ENCODE data around the gene RHBDL3. TPM values are rescaled to one million over a fixed set of nuclear protein-coding genes. Genes with fewer than 3 reads are reported as not detected.

RHBDL3 gene
- total RNA-seq, 5 donors from 2014 or later (not counting 1 experiment from before 2014, with no cell fraction given), result 0.07 TPM; not detected in 4

- ATAC-seq (replicated peaks in 1 of 4), result no peak
- no peaks in the 10 kb centered on the region for H3K36me3 ChIP-seq (ENCODE audit: control insufficient read depth in 2 of 2, extremely low read depth in 1 of 2, insufficient read depth in 1 of 2, low read length in 1 of 2)
- DNase-seq, result no peak
- peaks cover 0 to 23% of the 10 kb centered on the region in 2 experiments for H3K4me1 ChIP-seq (ENCODE audit: control insufficient read depth in 1 of 2, extremely low read depth in 1 of 2, insufficient read depth in 2 of 2, low read length in 2 of 2)
- H3K4me3 Mint-ChIP-seq, result no peak overlapping the region
- H3K4me3 ChIP-seq (ENCODE audit: control insufficient read depth in 1 of 2, extremely low read depth in 1 of 2, low read length in 1 of 2), result no peak overlapping the region
- H3K27me3 ChIP-seq (replicated peaks in 1 of 2; ENCODE audit: control insufficient read depth in 2 of 2, extremely low read depth in 1 of 2, insufficient read depth in 2 of 2, low read length in 1 of 2), result peaks cover 20 to 69% of the 10 kb centered on the region in 2 experiments
- ChIA-PET POLR2A (no interaction called here), CTCF (no interaction called here)
- H3K27ac Mint-ChIP-seq, result no peak overlapping the region
- peaks cover 18 to 23% (median 21%) of the 10 kb centered on the region in 3 donors for H3K4me1 Mint-ChIP-seq
- H3K9me3 Mint-ChIP-seq, result no peaks in the 10 kb centered on the region
- peaks cover 33 to 68% of the 10 kb centered on the region in 2 donors for H3K27me3 Mint-ChIP-seq
- no peaks in the 10 kb centered on the region for H3K9me3 ChIP-seq
- H3K36me3 Mint-ChIP-seq, result no peaks in the 10 kb centered on the region
- 75% methylated on average over 10 of the region's 11 CpGs for WGBS (ENCODE audit: insufficient coverage)
- H3K27ac ChIP-seq (ENCODE audit: low read length), result no peak overlapping the region
Measured at GRCh38 chr17:32269377-32269776, 3.7 kb downstream of the RHBDL3 start.

GRCh38 chr17:32271844-32272243 lies 6.2 kb downstream of the RHBDL3 start:
- no peaks in the 10 kb centered on the region for H3K36me3 Mint-ChIP-seq

GRCh38 chr17:32274101-32274500 lies 8.5 kb downstream of the RHBDL3 start:
- CTCF ChIA-PET, result no interaction called here

More at GRCh38 chr17:32271844-32272243, 6.2 kb downstream of the RHBDL3 start:
- 95% methylated on average over 6 of the region's 8 CpGs for WGBS (ENCODE audit: insufficient coverage)
- Mint-ChIP-seq H3K27me3 (peaks cover 28 to 55% of the 10 kb centered on the region in 2 donors), H3K9me3 (no peaks in the 10 kb centered on the region), H3K4me3 (no peak overlapping the region), H3K27ac (no peak overlapping the region), H3K4me1 (peaks cover 10 to 16% (median 15%) of the 10 kb centered on the region in 3 donors)
- POLR2A ChIA-PET, result no interaction called here
- Histone ChIP-seq H3K4me3 (ENCODE audit: control insufficient read depth in 1 of 2, extremely low read depth in 1 of 2, low read length in 1 of 2) (no peak overlapping the region), H3K27ac (ENCODE audit: low read length) (no peak overlapping the region), H3K4me1 (ENCODE audit: control insufficient read depth in 1 of 2, extremely low read depth in 1 of 2, insufficient read depth in 2 of 2, low read length in 2 of 2) (peaks cover 0 to 12% of the 10 kb centered on the region in 2 experiments), H3K9me3 (no peaks in the 10 kb centered on the region), H3K36me3 (ENCODE audit: control insufficient read depth in 2 of 2, extremely low read depth in 1 of 2, insufficient read depth in 1 of 2, low read length in 1 of 2) (no peaks in the 10 kb centered on the region), H3K27me3 (replicated peaks in 1 of 2; ENCODE audit: control insufficient read depth in 2 of 2, extremely low read depth in 1 of 2, insufficient read depth in 2 of 2, low read length in 1 of 2) (peaks cover 15 to 66% of the 10 kb centered on the region in 2 experiments)
- DNase-seq, result no peak
- ATAC-seq (replicated peaks in 1 of 4), result no peak
- CTCF ChIA-PET, result no interaction called here

GRCh38 chr17:32274643-32275042 lies 9.0 kb downstream of the RHBDL3 start:
- no peak overlapping the region for H3K27ac Mint-ChIP-seq
- no peaks in the 10 kb centered on the region for H3K4me1 Mint-ChIP-seq
- Histone ChIP-seq H3K9me3 (no peaks in the 10 kb centered on the region), H3K36me3 (ENCODE audit: control insufficient read depth in 2 of 2, extremely low read depth in 1 of 2, insufficient read depth in 1 of 2, low read length in 1 of 2) (no peaks in the 10 kb centered on the region), H3K4me1 (ENCODE audit: control insufficient read depth in 1 of 2, extremely low read depth in 1 of 2, insufficient read depth in 2 of 2, low read length in 2 of 2) (no peaks in the 10 kb centered on the region), H3K27ac (ENCODE audit: low read length) (no peak overlapping the region), H3K27me3 (replicated peaks in 1 of 2; ENCODE audit: control insufficient read depth in 2 of 2, extremely low read depth in 1 of 2, insufficient read depth in 2 of 2, low read length in 1 of 2) (peaks cover 2 to 43% of the 10 kb centered on the region in 2 experiments), H3K4me3 (ENCODE audit: control insufficient read depth in 1 of 2, extremely low read depth in 1 of 2, low read length in 1 of 2) (no peak overlapping the region)
- 94% methylated on average over 4 of the region's 6 CpGs for WGBS (ENCODE audit: insufficient coverage)
- no peak overlapping the region for H3K4me3 Mint-ChIP-seq
- no peak for ATAC-seq (replicated peaks in 1 of 4)
- CTCF ChIA-PET, result no interaction called here
- H3K9me3 Mint-ChIP-seq, result no peaks in the 10 kb centered on the region
- no peaks in the 10 kb centered on the region for H3K36me3 Mint-ChIP-seq
- no peak for DNase-seq
- H3K27me3 Mint-ChIP-seq, result peaks cover 7 to 31% of the 10 kb centered on the region in 2 donors
- POLR2A ChIA-PET, result no interaction called here

More at GRCh38 chr17:32274101-32274500, 8.5 kb downstream of the RHBDL3 start:
- Mint-ChIP-seq H3K4me1 (no peaks in the 10 kb centered on the region), H3K9me3 (no peaks in the 10 kb centered on the region), H3K27ac (no peak overlapping the region), H3K4me3 (no peak overlapping the region), H3K27me3 (peaks cover 9 to 34% of the 10 kb centered on the region in 2 donors), H3K36me3 (no peaks in the 10 kb centered on the region)
- no peak for ATAC-seq (replicated peaks in 1 of 4)
- Histone ChIP-seq H3K4me3 (ENCODE audit: control insufficient read depth in 1 of 2, extremely low read depth in 1 of 2, low read length in 1 of 2) (no peak overlapping the region), H3K36me3 (ENCODE audit: control insufficient read depth in 2 of 2, extremely low read depth in 1 of 2, insufficient read depth in 1 of 2, low read length in 1 of 2) (no peaks in the 10 kb centered on the region), H3K27ac (ENCODE audit: low read length) (no peak overlapping the region), H3K9me3 (no peaks in the 10 kb centered on the region), H3K27me3 (replicated peaks in 1 of 2; ENCODE audit: control insufficient read depth in 2 of 2, extremely low read depth in 1 of 2, insufficient read depth in 2 of 2, low read length in 1 of 2) (peaks cover 2 to 43% of the 10 kb centered on the region in 2 experiments), H3K4me1 (ENCODE audit: control insufficient read depth in 1 of 2, extremely low read depth in 1 of 2, insufficient read depth in 2 of 2, low read length in 2 of 2) (no peaks in the 10 kb centered on the region)
- no peak for DNase-seq
- POLR2A ChIA-PET, result no interaction called here
- WGBS (ENCODE audit: insufficient coverage), result 86% methylated on average over 2 of the region's 5 CpGs

GRCh38 chr17:32275060-32276042 lies 9.7 kb downstream of the RHBDL3 start:
- Histone ChIP-seq H3K4me1 (ENCODE audit: control insufficient read depth in 1 of 2, extremely low read depth in 1 of 2, insufficient read depth in 2 of 2, low read length in 2 of 2) (no peaks in the 10 kb centered on the region), H3K4me3 (ENCODE audit: control insufficient read depth in 1 of 2, extremely low read depth in 1 of 2, low read length in 1 of 2) (no peak overlapping the region), H3K27me3 (replicated peaks in 1 of 2; ENCODE audit: control insufficient read depth in 2 of 2, extremely low read depth in 1 of 2, insufficient read depth in 2 of 2, low read length in 1 of 2) (peaks cover 0 to 47% of the 10 kb centered on the region in 2 experiments), H3K27ac (ENCODE audit: low read length) (no peak overlapping the region), H3K36me3 (ENCODE audit: control insufficient read depth in 2 of 2, extremely low read depth in 1 of 2, insufficient read depth in 1 of 2, low read length in 1 of 2) (no peaks in the 10 kb centered on the region), H3K9me3 (no peaks in the 10 kb centered on the region)
- H3K4me1 Mint-ChIP-seq, result no peaks in the 10 kb centered on the region
- no peaks in the 10 kb centered on the region for H3K36me3 Mint-ChIP-seq
- peaks cover 2 to 26% of the 10 kb centered on the region in 2 donors for H3K27me3 Mint-ChIP-seq
- WGBS (ENCODE audit: insufficient coverage), result 69% methylated on average over 10 of the region's 19 CpGs
- H3K9me3 Mint-ChIP-seq, result no peaks in the 10 kb centered on the region
- DNase-seq (no peak), ATAC-seq (replicated peaks in 1 of 4) (no peak)
- POLR2A ChIA-PET, result no interaction called here
- CTCF ChIA-PET, result no interaction called here
- H3K4me3 Mint-ChIP-seq, result no peak overlapping the region
- H3K27ac Mint-ChIP-seq, result no peak overlapping the region

GRCh38 chr17:32276171-32276601 lies 10.6 kb downstream of the RHBDL3 start:
- Mint-ChIP-seq H3K27ac (no peak overlapping the region), H3K4me3 (no peak overlapping the region), H3K4me1 (no peaks in the 10 kb centered on the region), H3K27me3 (peaks cover 0 to 21% of the 10 kb centered on the region in 2 donors), H3K9me3 (no peaks in the 10 kb centered on the region), H3K36me3 (no peaks in the 10 kb centered on the region)
- Histone ChIP-seq H3K27me3 (replicated peaks in 1 of 2; ENCODE audit: control insufficient read depth in 2 of 2, extremely low read depth in 1 of 2, insufficient read depth in 2 of 2, low read length in 1 of 2) (peaks cover 0 to 51% of the 10 kb centered on the region in 2 experiments), H3K4me1 (ENCODE audit: control insufficient read depth in 1 of 2, extremely low read depth in 1 of 2, insufficient read depth in 2 of 2, low read length in 2 of 2) (no peaks in the 10 kb centered on the region), H3K4me3 (ENCODE audit: control insufficient read depth in 1 of 2, extremely low read depth in 1 of 2, low read length in 1 of 2) (no peak overlapping the region), H3K27ac (ENCODE audit: low read length) (no peak overlapping the region), H3K9me3 (no peaks in the 10 kb centered on the region), H3K36me3 (ENCODE audit: control insufficient read depth in 2 of 2, extremely low read depth in 1 of 2, insufficient read depth in 1 of 2, low read length in 1 of 2) (no peaks in the 10 kb centered on the region)
- ATAC-seq (replicated peaks in 1 of 4) (no peak), DNase-seq (no peak)
- ChIA-PET POLR2A (no interaction called here), CTCF (no interaction called here)
- 65% methylated on average over 2 of the region's 4 CpGs for WGBS (ENCODE audit: insufficient coverage)
